Neural progenitor cell (in vitro differentiated cells): Measurements from ENCODE around the gene ZNF485.

Source experiments
- EZH2 ChIP-seq: fragments of 200-600 bp; sonication (generic); IDR thresholded peaks from 2 replicates; pipeline ENCODE4 v1.6.1; 2017; ENCODE audit warnings: antibody characterized with exemption, mild to moderate bottlenecking, moderate library complexity
- EZH2phosphoT487 ChIP-seq: fragments of 200-600 bp; sonication (generic); IDR thresholded peaks from 2 replicates; pipeline ENCODE4 v1.6.1; 2017; ENCODE audit warnings: antibody characterized with exemption
- TF ChIP-seq, protein P1 (sequence below): fragments of 200-600 bp; sonication (generic); IDR thresholded peaks from 2 replicates; pipeline ENCODE4 v1.5.1; 2017; ENCODE audit warnings: antibody characterized with exemption, mild to moderate bottlenecking

- TF ChIP-seq, protein P1, sequence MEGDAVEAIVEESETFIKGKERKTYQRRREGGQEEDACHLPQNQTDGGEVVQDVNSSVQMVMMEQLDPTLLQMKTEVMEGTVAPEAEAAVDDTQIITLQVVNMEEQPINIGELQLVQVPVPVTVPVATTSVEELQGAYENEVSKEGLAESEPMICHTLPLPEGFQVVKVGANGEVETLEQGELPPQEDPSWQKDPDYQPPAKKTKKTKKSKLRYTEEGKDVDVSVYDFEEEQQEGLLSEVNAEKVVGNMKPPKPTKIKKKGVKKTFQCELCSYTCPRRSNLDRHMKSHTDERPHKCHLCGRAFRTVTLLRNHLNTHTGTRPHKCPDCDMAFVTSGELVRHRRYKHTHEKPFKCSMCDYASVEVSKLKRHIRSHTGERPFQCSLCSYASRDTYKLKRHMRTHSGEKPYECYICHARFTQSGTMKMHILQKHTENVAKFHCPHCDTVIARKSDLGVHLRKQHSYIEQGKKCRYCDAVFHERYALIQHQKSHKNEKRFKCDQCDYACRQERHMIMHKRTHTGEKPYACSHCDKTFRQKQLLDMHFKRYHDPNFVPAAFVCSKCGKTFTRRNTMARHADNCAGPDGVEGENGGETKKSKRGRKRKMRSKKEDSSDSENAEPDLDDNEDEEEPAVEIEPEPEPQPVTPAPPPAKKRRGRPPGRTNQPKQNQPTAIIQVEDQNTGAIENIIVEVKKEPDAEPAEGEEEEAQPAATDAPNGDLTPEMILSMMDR: no peak
- TF ChIP-seq EZH2: no peak
- TF ChIP-seq EZH2phosphoT487: no peak
These were observed 17.1 kb downstream of the ZNF485 start for GRCh38 chr10:43623351-43623750.
